ENCODE data around the gene PHLPP1.

GRCh38 chr18:62771494-62772270 lies 56.3 kb downstream of the PHLPP1 start:
- TF ChIP-seq CTCF (IDR thresholded peaks at IDR 0.05) (no peak), POLR2A (IDR thresholded peaks at IDR 0.05) (no peak)
